MM.1S (cell line): ENCODE data around the gene ATP13A1.

Experiments used
- CTCF ChIP-seq: fragments of 300-600 bp; sonication (generic); IDR thresholded peaks from 2 replicates; pipeline ENCODE4 v1.5.1; 2016; ENCODE audit warnings: antibody characterized with exemption, low read length, mixed read lengths
- EZH2 ChIP-seq: fragments of 300-600 bp; sonication (generic); optimal IDR thresholded peaks from 2 replicates; pipeline ENCODE3; 2017; ENCODE audit warnings: low read depth, mild to moderate bottlenecking, antibody characterized with exemption, low read length, mixed read lengths
- EZH2phosphoT487 ChIP-seq: fragments of 300-600 bp; sonication (generic); IDR thresholded peaks from 2 replicates; pipeline ENCODE4 v1.6.1; 2018; ENCODE audit warnings: antibody characterized with exemption, low read length

DNA sequence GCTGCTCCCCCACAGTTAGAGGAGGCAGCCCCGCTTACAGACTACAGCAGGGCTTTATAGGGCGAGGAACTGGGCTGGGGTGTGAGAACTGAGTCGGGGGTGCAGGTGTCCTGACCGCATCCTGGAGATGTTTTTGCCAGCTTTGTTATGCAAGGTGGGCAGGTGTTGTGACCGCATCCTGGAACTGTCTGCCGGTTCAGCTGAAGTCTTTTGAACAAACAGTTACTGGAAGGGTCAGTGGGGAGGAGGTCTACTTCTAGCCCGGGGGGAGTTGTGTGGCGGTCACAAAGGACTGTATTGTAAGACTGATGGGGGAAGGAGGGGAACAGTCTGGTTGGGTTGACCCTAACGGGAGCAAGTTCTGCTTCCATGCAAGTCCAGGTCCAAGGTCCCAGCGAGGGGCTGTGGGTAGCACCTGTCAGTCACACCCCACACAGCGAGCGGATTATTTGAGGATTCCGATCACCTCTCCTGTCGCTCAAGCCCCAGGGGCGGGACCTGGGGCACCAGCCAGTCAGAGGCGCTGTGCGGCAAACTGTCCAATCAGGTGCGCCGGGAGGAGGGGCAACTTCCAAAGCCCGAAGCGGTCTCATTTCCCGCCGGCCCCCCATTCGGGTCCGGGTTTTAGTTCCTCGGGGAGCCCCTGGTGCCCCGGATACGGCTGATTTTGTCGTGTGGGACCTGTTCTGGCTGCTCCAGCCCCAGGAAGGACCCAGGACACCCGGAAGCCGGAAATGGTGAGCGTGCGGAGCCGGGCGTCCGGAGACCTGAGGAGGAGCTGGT lies 4.9 kb upstream of the ATP13A1 start, which contains the start of gene ZNF101:
- TF ChIP-seq CTCF = no peak
- TF ChIP-seq EZH2phosphoT487 = no peak
- no peak for TF ChIP-seq EZH2
